ENCODE results near the gene SCIMP.
"Not testable (repeated sequence)": the region's sequence is repeated elsewhere in the genome, so short reads cannot be mapped to it uniquely, and the experiment has no call there.

SCIMP gene

DNA sequence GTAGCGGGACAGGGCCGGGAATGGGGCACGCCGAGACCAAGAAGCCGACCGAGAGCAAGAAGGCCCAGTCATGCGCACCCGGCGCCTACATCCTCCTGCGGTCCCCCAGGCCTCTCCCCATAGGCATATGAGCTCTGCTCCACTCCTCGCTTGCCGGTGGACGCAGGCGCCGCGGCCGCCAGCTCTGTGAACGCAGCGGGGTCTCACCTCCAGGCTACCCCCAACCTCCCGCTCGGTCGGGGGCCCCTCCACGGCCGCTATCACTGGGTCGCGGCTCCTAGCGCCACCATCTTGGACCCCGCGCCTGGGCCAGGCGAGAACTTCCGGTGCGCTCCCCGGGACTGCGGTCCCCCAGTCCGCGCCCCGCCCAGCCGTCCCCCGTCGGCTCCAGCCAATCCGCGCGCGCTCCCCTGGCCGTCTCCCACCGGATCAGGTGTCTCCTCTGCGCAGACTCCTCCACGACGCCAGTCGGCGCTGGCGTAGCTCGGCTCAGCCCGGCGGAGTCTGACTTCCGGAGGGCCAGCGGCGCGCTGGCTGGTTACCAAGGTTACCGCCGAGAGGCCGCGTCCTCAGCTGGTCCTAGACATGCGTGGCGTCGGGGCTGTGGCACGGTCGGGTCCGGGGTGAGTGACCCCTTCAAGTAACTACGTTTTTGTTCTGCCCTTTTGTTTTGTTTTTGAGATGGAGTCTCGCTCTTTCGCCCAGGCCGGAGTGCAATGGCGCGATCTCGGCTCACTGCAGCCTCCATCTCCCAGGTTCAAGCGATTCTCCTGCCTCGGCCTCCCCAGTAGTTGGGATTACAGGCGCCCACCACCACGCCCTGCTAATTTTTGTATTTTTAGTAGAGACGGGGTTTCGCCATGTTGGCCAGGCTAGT is 42.9 kb downstream of the SCIMP start, which contains the start of gene ZNF594:
ZNF594 (minus strand) TSS at position 328 of the 877 bp plus-strand sequence. CDS start 7,612 bp downstream, outside the sequence.
- DNase-seq, result peak; percentile 44 to 98 (median 92)

DNA sequence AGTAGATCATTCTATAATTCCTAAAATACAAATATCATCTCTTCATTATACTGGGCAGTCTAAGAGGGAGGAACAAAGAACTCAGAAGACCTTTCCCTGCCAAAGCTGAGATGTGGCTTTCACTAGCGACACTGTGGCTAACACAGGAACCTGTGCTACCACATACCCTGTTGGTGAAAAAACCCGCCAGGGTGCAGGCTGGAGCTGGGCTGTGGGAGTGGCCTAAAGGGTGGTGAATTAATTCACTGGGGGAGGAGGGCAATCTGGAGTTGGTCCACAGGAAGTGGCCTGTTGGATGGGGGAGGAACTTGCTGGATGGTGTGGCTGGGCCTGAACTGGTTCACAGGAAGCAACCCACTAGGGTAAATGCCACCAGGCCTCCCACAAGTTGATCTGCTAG is 50.4 kb downstream of the SCIMP start:
- DNase-seq, result no peak

DNA sequence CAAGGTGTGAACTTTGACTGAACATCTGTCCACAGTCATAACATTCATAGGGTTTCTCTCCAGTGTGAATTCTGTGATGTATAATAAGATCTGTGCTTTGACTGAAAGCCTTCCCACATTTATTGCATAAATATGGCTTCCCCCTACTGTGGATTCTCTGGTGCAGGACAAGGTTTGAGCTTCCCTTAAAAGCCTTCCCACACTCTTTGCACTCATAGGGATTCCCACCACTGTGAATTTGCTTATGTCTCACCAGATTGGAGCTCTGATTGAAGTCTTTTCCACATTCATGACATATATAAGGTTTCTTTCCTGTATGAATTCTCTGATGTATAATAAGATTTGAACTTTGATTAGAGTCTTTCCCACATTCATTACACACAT is 51.3 kb downstream of the SCIMP start:
- no peak for DNase-seq

DNA sequence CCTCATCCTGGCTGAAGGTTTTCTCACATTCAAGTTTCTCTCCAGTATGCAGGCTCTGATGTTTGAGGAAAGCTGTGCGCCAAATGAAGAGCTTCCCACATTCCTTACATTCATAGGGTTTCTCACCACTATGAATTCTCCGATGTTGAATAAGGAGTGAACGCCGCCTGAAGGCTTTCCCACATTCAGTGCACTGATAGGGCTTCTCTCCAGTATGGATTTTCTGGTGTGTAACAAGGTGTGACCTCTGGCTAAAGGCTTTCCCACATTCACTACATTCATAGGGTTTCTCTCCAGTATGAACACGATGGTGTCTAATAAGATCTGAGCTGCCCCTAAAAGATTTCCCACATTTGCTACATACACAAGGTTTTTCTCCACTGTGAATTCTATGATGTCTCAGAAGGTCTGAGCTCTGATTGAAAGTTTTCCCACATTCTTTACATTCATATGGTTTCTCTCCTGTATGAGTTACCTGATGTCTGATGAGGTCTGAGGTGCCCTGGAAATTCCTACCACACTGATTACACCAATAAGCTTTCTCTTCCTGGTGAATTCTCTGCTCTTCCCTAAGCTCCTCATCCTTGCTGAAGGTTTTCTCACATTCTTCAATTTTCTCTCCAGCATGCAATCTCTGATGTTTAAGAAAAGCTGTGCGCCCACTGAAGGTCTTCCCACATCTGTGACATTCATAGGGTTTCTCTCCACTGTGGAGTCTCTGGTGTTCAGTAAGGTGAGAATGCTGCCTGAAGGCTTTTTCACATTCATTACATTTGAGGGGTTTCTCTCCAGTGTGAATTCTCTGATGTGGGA is 51.9 kb downstream of the SCIMP start:
- DNase-seq, result no peak

DNA sequence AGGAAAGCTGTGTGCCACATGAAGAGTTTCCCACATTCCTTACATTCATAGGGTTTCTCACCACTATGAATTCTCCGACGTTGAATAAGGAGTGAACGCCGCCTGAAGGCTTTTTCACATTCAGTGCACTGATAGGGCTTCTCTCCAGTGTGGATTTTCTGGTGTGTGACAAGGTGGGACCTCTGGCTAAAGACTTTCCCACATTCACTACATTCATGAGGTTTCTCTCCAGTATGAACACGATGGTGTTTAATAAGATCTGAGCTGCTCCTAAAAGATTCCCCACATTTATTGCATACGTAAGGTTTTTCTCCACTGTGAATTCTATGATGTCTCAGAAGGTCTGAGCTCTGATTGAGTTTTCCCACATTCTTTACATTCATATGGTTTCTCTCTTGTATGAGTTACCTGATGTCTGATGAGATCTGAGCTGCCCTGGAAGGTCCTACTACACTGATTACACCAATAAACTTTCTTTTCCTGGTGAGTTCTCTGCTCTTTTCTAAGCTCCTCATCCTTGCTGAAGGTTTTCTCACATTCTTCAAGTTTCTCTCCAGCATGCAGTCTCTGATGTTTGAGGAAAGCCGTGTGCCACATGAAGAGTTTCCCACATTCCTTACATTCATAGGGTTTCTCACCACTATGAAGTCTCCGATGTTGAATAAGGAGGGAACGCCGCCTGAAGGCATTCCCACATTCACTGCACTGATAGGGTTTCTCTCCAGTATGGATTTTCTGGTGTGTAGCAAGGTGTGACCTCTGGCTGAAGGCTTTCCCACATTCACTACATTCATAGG is 53.0 kb downstream of the SCIMP start:
- DNase-seq, result no peak

DNA sequence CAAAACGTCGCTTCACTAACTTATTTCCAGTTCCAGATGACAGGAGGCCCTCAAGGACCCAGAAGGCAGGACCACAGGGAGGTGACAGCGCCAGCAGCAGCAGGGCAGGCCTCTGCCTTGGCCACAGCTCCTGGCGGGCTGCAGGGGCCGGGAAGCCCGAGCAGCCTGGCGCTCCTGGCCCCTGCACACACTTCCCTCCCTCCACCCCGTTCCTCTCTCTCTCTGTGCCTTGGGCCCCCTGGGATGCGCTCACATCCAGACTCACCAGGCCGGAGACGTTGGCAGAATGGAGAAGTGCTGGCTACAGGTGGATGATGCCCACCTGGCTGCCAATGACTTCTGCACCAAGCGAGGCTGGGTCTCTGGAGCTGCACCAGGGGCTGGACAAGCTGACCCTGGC is 55.7 kb downstream of the SCIMP start:
- DNase-seq, result no peak

DNA sequence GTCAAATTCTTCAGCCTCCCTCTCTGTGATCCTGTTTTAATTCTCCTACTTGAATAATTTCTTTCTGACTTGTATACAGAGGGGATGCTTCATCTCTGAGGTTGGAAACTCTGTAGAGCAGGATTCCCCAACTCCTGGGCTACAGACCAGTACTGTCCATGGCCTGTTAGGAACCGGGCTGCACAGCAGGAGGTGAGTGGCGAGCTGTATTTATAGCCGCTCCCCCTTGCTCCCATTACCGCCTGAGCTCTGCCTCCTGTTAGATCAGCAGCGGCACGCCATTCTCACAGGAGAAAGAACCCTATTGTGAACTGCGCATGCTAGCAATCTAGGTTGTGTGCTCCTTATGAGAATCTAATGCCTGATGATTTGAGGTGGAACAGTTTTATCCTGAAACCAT is 59.6 kb downstream of the SCIMP start:
- not testable (repeated sequence) for DNase-seq

DNA sequence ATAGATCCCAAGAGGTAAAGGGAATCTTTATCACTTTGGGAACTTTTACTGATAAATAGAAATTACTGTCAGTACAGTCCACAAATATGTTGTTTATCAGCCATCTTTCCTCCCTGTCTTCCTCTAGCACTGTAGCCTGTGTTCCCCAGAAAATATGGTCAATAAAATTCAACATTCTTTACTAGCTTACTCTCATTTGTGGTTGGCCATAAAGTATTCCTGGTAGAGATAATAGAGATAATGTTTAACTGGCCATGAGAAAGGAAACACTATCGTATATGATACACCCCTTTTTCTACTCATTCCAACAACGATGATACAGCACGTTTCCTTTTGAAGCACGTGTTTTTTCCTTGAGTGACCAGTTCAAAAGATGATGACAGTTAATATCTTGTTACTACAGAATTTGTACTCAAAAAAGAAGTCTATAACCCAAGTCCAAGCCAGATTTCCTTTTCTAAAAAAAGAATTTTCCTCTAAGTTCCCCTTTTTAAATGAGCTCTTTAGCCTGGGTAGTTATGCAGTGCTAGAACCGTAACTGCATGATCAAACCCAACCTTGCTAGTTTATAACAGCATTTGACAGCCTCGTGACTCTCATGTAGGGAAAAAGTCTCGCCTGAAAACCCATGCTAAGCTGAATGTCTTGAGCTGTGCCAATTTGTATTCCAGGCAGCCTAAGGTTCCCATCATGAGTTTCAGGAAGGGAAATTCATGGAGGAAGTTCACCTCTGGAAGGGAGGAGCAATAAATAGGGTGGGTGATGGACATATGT is 68.7 kb downstream of the SCIMP start:
- not testable (repeated sequence) for DNase-seq

DNA sequence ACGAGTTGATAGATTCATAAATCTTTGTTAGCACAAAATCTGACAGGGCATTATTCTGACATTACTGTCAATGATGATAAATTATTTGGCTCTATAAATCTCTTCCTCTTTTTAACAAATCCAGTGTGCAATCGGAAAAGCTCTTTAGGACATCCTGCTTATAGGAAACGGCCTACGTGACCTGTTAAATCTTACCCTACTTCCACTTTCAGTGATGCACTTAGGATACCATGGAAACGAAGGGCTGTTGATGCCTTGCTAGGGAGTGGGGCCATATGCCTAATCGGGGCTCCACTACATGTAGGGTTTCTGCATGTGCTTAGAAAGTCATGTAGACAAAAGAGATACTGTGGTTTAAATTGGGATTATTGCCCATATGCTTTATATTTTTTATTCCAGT is 70.2 kb downstream of the SCIMP start:
- DNase-seq, result no peak

DNA sequence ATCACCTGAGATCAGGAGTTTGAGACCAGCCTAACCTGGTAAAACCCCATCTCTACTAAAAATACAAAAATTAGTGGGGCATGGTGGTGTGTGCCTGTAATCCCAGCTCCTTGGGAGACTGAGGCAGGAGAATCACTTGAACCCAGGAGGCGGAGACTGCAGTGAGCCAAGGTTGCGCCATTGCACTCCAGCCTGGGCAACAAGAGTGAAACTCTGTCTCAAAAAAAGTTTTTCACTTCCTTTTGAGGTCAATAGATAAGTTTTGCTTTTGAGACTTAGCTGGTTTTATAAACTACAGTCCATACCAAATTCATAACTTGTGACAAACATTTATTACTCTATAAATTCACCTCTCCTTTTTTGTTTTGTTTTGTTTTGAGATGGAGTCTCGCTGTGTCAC is 72.9 kb downstream of the SCIMP start:
- DNase-seq, result not testable (repeated sequence)

DNA sequence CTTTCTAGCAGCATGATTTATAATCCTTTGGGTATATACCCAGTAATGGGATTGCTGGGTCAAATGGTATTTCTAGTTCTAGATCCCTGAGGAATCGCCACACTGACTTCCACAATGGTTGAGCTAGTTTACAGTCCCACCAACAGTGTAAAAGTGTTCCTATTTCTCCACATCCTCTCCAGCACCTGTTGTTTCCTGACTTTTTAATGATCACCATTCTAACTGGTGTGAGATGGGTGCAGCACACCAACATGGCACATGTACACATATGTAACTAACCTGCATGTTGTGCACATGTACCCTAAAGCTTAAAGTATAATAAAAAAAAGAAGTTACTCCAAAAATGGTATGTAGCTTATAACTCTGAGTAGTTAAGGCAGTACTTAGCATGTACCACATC is 74.0 kb downstream of the SCIMP start:
- DNase-seq, result not testable (repeated sequence)
